Measurements from ENCODE around the gene U2SURP. TPM values are rescaled to one million over a fixed set of nuclear protein-coding genes. Genes with fewer than 3 reads are reported as not detected.

Gene U2SURP
- total RNA-seq, 1 experiment from 2014 or later, result 168 TPM

GRCh38 chr3:143067201-143067600 lies 65.8 kb downstream of the U2SURP start:
- peaks cover 8% of the 10 kb centered on the region for H3K4me1 ChIP-seq (ENCODE audit: insufficient read depth, low read length)
- no peaks in the 10 kb centered on the region for H4K20me1 ChIP-seq (ENCODE audit: control insufficient read depth, insufficient read depth, insufficient read length)
- no peak overlapping the region for H2BK120ac ChIP-seq (ENCODE audit: low read depth, low read length, poor library complexity, severe bottlenecking)
- no peak overlapping the region for H2AK5ac ChIP-seq (ENCODE audit: insufficient read length, low read length)
- H2BK20ac ChIP-seq (ENCODE audit: low read depth, low read length, poor library complexity, severe bottlenecking), result no peak overlapping the region
- H3K79me2 ChIP-seq (ENCODE audit: insufficient read depth, low read length), result no peaks in the 10 kb centered on the region
- H3K18ac ChIP-seq (ENCODE audit: insufficient read length, low read depth, low read length), result no peak overlapping the region
- no peak for DNase-seq
- no peak overlapping the region for H3T11ph ChIP-seq (ENCODE audit: low read length)
- no peaks in the 10 kb centered on the region; the same call in 1 of the 2 replicates for H3K27me3 Mint-ChIP-seq (ENCODE audit: low read depth)
- H3K14ac ChIP-seq (ENCODE audit: insufficient read depth, low read length), result no peak overlapping the region
- no peak overlapping the region for H2BK12ac ChIP-seq (ENCODE audit: insufficient read length, low read depth, low read length)
- H2BK15ac ChIP-seq (ENCODE audit: low read depth, low read length), result no peak overlapping the region
- H3K27ac ChIP-seq (ENCODE audit: insufficient read length, low read depth, low read length), result no peak overlapping the region
- no CpG with 5 or more reads among the region's 3 CpGs for WGBS (ENCODE audit: extremely low coverage, insufficient read length, low lambda C conversion rate)
- no peak overlapping the region for H3K4me3 Mint-ChIP-seq
- no peak overlapping the region for H3K23ac ChIP-seq (ENCODE audit: insufficient read length, low read depth, low read length)
- peak overlapping the region in 1 of 3 experiments; percentile 85; a peak in 1 of 7 replicates for H3K27ac Mint-ChIP-seq
- H3K23me2 ChIP-seq (ENCODE audit: insufficient read length, low read depth, low read length, poor library complexity, severe bottlenecking), result no peaks in the 10 kb centered on the region
- no peak overlapping the region for H2AFZ ChIP-seq (ENCODE audit: low read length)
- H3K4me2 ChIP-seq (ENCODE audit: insufficient read depth, insufficient read length, low read length), result no peak overlapping the region
- H3K4ac ChIP-seq (ENCODE audit: low read depth, low read length), result no peak overlapping the region
- H4K8ac ChIP-seq (replicated peaks; ENCODE audit: insufficient read length, low read depth, low read length), result no peak overlapping the region
- H3K9me3 ChIP-seq (ENCODE audit: control insufficient read depth, low read depth, low read length), result no peaks in the 10 kb centered on the region
- TF ChIP-seq CTCF (conservative IDR thresholded peaks at IDR 0.05), result no peak
- peaks cover 19 to 28% of the 10 kb centered on the region in 2 experiments for H3K4me1 Mint-ChIP-seq
- H3K27me3 ChIP-seq (ENCODE audit: insufficient read depth, low read length), result no peaks in the 10 kb centered on the region
- H3K9me3 Mint-ChIP-seq, result no peaks in the 10 kb centered on the region; a peak in 1 of 5 replicates
- H3K56ac ChIP-seq (ENCODE audit: insufficient read length, low read depth, low read length), result no peak overlapping the region
- H3K36me3 Mint-ChIP-seq (ENCODE audit: insufficient read depth in 1 of 3, low read depth in 3 of 3), result peaks cover 0 to 1% (median 0%) of the 10 kb centered on the region in 3 experiments; a peak in 2 of 7 replicates
- H4K5ac ChIP-seq (ENCODE audit: insufficient read length, low read depth, low read length), result no peak overlapping the region
- H3K9ac ChIP-seq (ENCODE audit: extremely low read depth, insufficient read length, low read length), result no peak overlapping the region
- H3K79me1 ChIP-seq (ENCODE audit: insufficient read depth, low read depth, low read length, poor library complexity, severe bottlenecking), result no peaks in the 10 kb centered on the region
- H2BK5ac ChIP-seq (ENCODE audit: insufficient read length, low read length), result no peak overlapping the region
- no peak overlapping the region for H4K91ac ChIP-seq (ENCODE audit: insufficient read length, low read depth, low read length)

Measured in H9 (cell line).